NT2/D1 (cell line): Measurements from ENCODE around the gene ITSN2.

Experiments used
- DNase-seq: peaks from one replicate; pipeline ENCODE4 v3.0.0-alpha.2; 2011; ENCODE audit warnings: low read depth, low spot score
- H3K27me3 ChIP-seq: 2 replicates; pipeline ENCODE4 v1.6.0; 2011; ENCODE audit warnings: mild to moderate bottlenecking; ENCODE audit not compliant: insufficient read length, insufficient read depth
- H3K36me3 ChIP-seq: 2 replicates; pipeline ENCODE4 v1.6.1; 2011; ENCODE audit warnings: mild to moderate bottlenecking, low read length, mixed read lengths; ENCODE audit not compliant: insufficient read depth, insufficient read length
- H3K4me1 ChIP-seq: 2 replicates; pipeline ENCODE4 v1.5.1; 2011; ENCODE audit not compliant: insufficient read depth, insufficient read length
- H3K4me3 ChIP-seq: 2 replicates; pipeline ENCODE4 v1.5.1; 2011; ENCODE audit warnings: low read depth; ENCODE audit not compliant: insufficient read length
- H3K9ac ChIP-seq: 2 replicates; pipeline ENCODE4 v1.6.0; 2011; ENCODE audit warnings: low read depth; ENCODE audit not compliant: insufficient read length
- H3K9me3 ChIP-seq: 2 replicates; pipeline ENCODE4 v1.5.1; 2011; ENCODE audit warnings: mild to moderate bottlenecking, low read length; ENCODE audit not compliant: insufficient read depth
- SUZ12 ChIP-seq: IDR thresholded peaks from 2 replicates; pipeline ENCODE4 v1.6.1; 2011; ENCODE audit not compliant: insufficient read length, insufficient read depth; ENCODE audit errors: extremely low read depth
- YY1 ChIP-seq: IDR thresholded peaks from 2 replicates; pipeline ENCODE4 v1.6.1; 2011; ENCODE audit not compliant: insufficient read length, insufficient read depth
- ZNF274 ChIP-seq: IDR thresholded peaks from 2 replicates; pipeline ENCODE4 v1.6.1; 2011; ENCODE audit warnings: mild to moderate bottlenecking, low read depth, low read length

The ITSN2 gene

GRCh38 chr2:24208490-24208889, 151.8 kb downstream of the ITSN2 start:
- Histone ChIP-seq H3K4me1 (peaks cover 5% of the 10 kb centered on the region), H3K4me3 (no peak overlapping the region), H3K9ac (no peak overlapping the region), H3K27me3 (no peaks in the 10 kb centered on the region), H3K36me3 (no peaks in the 10 kb centered on the region), H3K9me3 (no peaks in the 10 kb centered on the region)
- no peak for TF ChIP-seq YY1
- no peak for TF ChIP-seq ZNF274
- no peak for TF ChIP-seq SUZ12
- no peak for DNase-seq

- Histone ChIP-seq H3K9me3 (no peaks in the 10 kb centered on the region), H3K27me3 (no peaks in the 10 kb centered on the region), H3K4me1 (peaks cover 8% of the 10 kb centered on the region), H3K4me3 (no peak overlapping the region), H3K9ac (no peak overlapping the region), H3K36me3 (no peaks in the 10 kb centered on the region)
- no peak for TF ChIP-seq YY1
- TF ChIP-seq SUZ12 = no peak
- TF ChIP-seq ZNF274 = no peak
- no peak for DNase-seq
Measured at GRCh38 chr2:24207359-24207758, 153.0 kb downstream of the ITSN2 start.

GRCh38 chr2:24206714-24207113, 153.6 kb downstream of the ITSN2 start:
- TF ChIP-seq ZNF274 = no peak
- TF ChIP-seq SUZ12 = no peak
- no peak for TF ChIP-seq YY1
- H3K9ac ChIP-seq = no peak overlapping the region
- H3K4me1 ChIP-seq = peaks cover 8% of the 10 kb centered on the region
- H3K27me3 ChIP-seq = no peaks in the 10 kb centered on the region
- no peaks in the 10 kb centered on the region for H3K36me3 ChIP-seq
- no peak for DNase-seq
- no peak overlapping the region for H3K4me3 ChIP-seq
- H3K9me3 ChIP-seq = no peaks in the 10 kb centered on the region

GRCh38 chr2:24206242-24206641, 154.1 kb downstream of the ITSN2 start:
- Histone ChIP-seq H3K36me3 (no peaks in the 10 kb centered on the region), H3K9me3 (no peaks in the 10 kb centered on the region), H3K9ac (no peak overlapping the region), H3K27me3 (no peaks in the 10 kb centered on the region), H3K4me3 (no peak overlapping the region), H3K4me1 (peaks cover 12% of the 10 kb centered on the region)
- TF ChIP-seq ZNF274 (no peak), SUZ12 (no peak), YY1 (no peak)
- no peak for DNase-seq

- H3K27me3 ChIP-seq = no peaks in the 10 kb centered on the region
- TF ChIP-seq ZNF274 (no peak), SUZ12 (no peak), YY1 (no peak)
- H3K4me1 ChIP-seq = peaks cover 12% of the 10 kb centered on the region
- no peaks in the 10 kb centered on the region for H3K9me3 ChIP-seq
- no peaks in the 10 kb centered on the region for H3K36me3 ChIP-seq
- no peak overlapping the region for H3K9ac ChIP-seq
- no peak overlapping the region for H3K4me3 ChIP-seq
- no peak for DNase-seq
Measured at GRCh38 chr2:24205131-24205530, 155.2 kb downstream of the ITSN2 start.

- Histone ChIP-seq H3K36me3 (no peaks in the 10 kb centered on the region), H3K9me3 (no peaks in the 10 kb centered on the region), H3K4me3 (no peak overlapping the region), H3K27me3 (no peaks in the 10 kb centered on the region), H3K4me1 (peaks cover 12% of the 10 kb centered on the region), H3K9ac (no peak overlapping the region)
- TF ChIP-seq YY1 (no peak), ZNF274 (no peak), SUZ12 (no peak)
- DNase-seq = no peak
Measured at GRCh38 chr2:24204505-24204904, 155.8 kb downstream of the ITSN2 start.

- no peak for DNase-seq
- peaks cover 12% of the 10 kb centered on the region for H3K4me1 ChIP-seq
- no peaks in the 10 kb centered on the region for H3K27me3 ChIP-seq
- no peak overlapping the region for H3K9ac ChIP-seq
- H3K36me3 ChIP-seq = no peaks in the 10 kb centered on the region
- no peak overlapping the region for H3K4me3 ChIP-seq
- TF ChIP-seq YY1 = no peak
- TF ChIP-seq ZNF274 = no peak
- no peak for TF ChIP-seq SUZ12
- H3K9me3 ChIP-seq = no peaks in the 10 kb centered on the region
Measured at GRCh38 chr2:24203787-24204150, 156.6 kb downstream of the ITSN2 start.
